DMS79 treated with DMSO at 0.1 percent for 48 hours (cell line): ENCODE results near the gene TBC1D7.

Source experiments
- DNase-seq: peaks from one replicate; lab custom pipeline; 2025; lab: John Stamatoyannopoulos, UW

TBC1D7 gene

DNA sequence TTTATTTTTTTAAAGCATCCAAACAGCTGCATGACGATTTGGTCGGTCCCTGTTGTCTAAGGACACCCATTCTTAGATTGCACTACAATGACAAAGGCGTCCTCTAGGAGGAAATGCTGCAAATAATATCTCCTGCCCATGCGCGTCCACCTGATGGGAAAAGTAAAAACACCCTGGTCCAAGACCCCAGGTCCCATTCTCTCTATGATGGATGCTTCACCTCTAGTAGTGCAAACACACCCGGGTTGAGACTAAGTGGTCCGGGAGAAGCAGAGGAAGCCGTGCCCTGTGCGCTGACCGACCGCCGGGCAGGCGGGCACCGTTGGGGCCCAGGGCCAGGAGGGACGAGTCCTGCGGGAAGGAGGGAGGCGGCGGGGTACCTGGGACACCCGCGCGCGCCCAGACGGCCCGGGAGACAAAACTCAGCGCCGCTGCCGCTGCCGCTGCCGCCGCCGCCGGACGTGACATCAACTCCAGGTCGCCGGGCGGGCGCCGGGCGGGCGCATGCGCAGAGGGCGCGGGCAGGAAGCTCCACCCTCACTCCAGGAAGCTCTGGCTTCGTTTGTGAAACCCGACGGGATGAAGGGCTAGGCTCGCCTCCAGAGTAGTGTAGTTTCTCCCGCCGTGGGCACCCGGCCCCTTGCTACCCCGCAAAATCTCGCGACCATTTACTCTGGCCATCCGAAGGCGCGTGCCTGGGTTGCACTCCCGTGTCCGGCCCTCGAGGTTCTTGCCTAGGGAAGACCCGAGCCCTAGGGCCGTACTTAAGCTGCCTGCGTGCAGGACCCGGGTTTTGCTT, at the start of gene TBC1D7:
Gene TBC1D7, minus strand, starts transcription at position 462 of the 799 bp plus-strand sequence. CDS start 1,639 bp downstream, outside the sequence.
- peak; percentile 62 for DNase-seq

DNA sequence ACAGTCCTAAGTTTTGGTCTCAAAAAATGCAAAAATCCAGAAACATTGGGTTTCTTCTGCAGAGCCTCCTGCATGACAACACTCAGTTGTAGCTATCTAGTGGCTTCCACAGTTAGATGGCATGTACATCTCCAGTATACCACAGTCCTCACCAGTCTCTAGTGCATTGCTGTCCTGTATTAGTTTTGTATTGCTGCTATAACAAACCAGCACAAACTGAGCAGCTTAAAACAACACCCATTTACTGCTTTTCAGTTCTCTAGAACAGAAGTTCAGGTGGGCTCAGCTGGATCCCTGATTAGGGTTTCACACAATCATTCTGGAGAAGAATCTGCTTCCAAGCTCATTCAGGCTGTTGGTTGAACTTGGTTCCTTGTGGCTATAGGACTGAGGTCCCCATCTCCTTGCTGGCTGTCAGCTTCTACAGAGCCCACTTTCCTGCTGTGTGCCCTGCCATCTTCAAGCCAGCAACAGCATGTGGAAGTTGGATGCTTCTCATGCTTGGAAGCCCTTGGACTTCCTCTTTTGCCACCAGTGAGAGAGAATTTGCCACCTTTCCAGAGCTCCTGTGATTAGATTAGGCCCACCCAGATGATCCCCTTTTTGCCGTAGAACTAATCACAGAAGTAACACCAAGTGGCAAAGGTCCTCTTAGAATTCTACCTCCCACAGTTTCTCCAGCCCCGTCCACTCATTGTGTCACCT, 48.9 kb upstream of the TBC1D7 start:
- no peak for DNase-seq

DNA sequence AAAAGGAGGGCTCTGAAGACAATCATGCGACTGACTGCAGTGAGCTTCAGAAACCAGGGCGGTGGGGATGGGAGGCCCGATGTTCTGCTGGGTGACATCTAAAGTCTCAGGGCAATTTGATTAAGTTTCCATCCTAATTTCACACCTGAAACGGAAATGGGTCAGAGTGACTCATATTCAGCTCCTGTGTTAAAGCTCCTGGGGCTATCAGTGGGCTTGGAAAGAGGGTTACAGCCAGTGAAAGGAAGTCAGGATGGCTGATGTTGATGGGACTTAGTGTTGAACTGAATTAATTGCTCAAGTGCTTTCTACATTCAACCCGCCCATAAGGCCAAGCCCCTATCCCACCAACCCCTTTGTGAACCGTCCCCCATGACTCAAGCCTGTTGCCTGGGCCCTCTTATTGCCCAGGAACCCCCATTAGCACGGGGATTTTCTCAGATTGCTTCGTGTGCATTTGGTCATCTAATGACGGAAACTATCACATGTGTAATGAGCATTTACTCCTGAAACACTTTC, 47.1 kb upstream of the TBC1D7 start:
- DNase-seq = no peak

DNA sequence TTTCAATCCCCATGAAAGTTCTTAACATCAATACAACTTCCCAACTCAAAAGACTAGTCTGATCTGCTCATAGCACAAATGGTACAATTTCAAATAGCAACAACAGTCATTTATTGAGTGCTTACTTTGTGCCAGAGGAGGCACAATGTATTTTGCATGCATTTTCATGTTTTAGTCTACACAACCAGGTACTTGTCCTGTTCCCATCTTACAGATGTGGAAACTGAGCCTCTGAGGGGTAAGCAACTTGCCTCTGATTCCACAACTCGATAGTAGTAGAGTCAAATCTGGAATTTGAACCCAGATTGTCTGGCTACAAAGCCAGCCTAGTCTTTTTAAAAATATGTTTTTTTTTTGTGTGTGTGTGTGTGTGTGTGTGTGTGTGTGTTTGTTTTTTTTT, 45.6 kb upstream of the TBC1D7 start:
- no peak for DNase-seq

DNA sequence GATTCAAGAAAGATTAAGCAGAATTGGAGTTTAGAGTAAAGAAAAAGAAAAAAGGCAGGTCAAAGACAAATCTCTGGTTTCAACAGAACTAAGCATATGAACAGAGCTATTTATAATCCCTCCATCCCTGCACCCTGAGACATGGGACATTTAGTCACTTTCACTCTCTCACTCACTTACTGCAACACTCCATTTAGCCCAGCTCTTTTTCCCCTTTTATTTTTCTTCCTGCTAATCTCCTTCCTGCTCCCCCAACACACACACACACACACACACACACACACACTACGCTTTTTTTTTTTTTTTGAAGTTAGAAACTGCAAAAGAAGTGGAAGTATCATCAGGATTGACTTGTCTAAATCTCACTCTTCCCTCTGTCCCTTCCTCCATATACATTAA, 45.1 kb upstream of the TBC1D7 start:
- no peak for DNase-seq

DNA sequence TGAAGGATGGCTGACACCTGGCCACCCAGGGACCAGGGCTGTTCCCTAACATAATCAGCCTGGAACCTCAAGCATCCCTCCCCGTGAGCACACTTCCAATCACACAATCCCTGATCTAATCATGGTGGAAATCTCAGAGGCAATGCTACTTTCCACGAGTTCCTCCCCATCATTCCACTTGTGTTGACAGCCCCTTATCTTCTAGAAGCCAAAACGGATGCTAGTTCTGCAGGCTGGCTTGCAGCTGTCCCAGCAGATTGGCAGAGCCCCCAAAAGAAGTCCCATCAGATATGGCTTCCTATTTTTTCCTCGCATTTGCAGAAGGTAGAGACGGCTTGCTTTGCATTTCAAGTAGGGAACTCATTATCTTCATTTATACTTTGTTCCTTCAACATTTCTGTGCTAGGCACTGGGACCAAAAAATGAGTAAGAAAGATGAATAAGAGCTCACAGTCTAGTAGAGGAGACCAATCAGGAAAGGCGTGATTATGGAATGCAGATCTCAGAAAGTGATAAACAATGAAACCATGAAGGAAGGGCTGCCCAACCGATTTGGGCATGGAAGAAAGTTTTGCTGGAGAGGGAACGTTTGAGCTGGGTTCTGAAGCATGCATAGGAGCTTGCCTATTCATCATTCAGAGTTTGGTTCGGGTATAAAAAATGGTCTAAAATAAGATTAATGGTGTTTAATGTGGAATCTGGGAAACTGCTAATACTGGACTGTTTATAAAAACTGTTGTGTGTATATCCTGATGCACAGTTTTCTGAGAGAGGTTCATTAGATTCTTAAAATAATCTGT, 44.6 kb upstream of the TBC1D7 start:
- DNase-seq = no peak

DNA sequence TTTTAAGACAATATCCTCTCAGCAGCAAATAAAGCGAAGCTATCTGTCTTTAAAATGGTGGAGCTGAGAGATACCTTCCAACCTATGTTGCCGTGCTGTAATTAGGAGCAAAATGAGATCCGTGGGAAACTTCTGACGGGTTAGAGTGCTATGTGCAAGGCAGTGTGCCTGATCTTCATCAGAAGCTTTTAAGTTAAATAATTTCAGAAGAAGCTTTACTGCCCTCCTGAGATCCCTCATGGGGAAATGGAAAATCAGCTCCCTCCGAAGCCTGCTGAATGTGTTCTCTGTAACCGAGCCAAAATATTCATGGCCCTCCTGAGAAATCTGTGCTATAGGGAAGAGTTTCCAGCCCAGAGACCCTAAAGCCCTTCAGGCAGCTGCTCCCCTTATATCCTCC, 43.7 kb upstream of the TBC1D7 start:
- DNase-seq = no peak

DNA sequence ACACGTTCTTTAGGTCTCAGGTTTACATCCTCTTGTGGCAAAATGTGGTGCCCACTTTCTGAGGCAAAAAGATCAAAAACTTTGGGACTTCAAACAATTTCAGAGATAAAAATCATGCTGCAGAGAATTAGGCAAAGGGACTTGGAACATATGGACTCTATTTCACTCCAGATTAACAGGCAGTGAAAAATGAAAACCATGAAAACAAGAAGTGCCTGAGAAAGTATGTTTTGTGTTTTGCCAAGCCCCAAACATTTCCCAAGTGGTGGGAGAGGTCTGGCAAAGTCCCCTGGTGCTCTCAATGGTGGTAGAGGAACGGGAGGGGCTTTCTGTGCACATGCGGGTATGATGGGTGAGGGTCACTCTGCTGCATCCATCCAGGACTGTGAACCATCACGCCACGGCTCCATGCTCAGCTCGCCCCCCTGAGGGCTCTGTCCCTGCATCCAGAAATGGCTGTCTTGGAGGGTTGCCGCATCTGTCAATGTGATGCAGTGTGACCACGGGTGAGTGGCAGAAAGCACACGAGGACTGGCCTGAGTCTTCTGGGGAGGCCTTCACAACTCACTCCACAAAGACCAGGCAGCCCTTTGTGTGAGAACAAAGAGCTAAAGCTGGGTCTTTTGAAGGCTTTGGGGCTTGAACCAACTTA, 43.2 kb upstream of the TBC1D7 start:
- DNase-seq = no peak

DNA sequence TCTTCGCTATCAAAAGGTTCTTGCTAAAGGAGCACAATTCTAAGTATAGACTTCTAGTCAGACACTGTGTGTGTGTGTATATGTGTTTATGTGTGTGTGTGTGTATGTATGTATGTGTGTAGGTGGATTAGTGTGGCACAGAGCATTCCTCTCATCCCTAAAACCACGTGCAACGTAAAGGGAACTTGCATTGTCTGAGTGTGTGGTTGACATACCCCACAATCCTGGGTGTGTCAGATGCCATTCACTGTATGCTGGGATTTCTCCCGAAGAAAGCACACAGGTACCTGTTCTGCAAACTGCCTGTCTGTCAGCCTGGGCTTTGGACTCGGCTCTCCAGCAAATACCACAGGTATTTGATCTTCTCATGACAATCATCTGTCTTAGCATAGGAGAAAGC, 42.3 kb upstream of the TBC1D7 start:
- DNase-seq = no peak

DNA sequence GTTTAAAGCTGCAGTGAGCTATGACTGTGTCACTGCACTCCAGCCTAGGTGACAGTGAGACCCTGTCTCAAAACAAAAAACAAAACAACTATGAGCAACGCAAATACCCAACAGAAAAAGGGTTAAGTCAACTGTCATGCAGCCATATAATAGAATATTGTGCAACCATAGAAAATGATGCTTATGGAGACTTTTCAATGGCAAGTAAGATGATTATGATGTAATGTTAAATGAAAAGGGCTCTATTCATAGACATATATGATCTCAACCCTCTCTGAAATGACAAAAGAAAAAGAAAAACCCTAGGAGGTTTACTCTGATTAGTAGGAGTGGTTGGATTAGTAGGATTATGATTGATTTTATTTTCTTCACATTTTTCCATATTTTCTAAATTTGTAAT, 41.3 kb upstream of the TBC1D7 start:
- DNase-seq = no peak

DNA sequence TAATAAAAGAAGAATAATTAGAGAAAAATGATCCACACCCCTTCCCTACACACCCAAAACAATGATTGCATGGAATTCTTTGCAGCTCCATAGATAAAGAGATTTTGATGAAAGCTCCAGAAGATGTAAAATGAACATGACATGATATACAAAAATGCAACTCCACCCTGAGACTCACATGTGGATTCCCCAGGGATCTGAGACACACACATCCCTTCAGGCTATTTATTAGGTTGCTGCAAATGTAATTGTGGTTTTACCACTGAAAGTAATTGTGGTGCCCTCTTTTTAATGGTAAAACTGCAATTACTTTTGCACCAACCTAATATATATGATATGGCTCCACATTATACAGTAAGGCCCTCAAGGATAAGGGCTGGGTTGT, 40.4 kb upstream of the TBC1D7 start:
- DNase-seq = no peak

DNA sequence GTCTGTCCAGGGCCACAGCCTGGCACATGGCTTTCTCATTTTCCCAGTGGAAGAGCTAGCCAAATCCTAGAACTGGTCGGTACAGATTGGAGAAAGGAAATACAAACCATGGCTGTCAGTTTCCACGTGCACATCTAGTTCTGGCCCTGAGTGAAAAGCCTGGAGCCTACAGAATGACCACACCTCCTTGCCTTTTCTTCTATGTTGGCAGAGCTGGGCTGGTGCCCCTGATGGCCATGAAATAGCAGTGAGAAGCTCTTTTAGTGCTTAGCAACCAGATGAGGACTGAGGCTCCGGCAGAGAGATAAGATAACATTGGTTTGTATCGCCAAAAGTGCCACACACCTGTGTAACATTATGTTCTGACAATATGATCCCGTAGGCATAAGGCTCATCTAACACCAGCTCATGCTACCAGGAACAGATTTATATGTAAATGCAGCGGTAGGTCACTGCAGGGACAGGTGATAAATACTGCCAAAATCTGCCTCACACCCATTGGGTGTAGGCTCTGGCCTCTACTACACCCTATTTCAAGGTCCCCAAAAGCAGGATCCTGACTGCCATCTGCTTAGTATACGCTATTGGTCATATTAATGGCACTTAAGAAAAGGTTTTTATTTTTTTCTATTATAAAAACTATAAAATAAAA, 39.9 kb upstream of the TBC1D7 start:
- DNase-seq = no peak

DNA sequence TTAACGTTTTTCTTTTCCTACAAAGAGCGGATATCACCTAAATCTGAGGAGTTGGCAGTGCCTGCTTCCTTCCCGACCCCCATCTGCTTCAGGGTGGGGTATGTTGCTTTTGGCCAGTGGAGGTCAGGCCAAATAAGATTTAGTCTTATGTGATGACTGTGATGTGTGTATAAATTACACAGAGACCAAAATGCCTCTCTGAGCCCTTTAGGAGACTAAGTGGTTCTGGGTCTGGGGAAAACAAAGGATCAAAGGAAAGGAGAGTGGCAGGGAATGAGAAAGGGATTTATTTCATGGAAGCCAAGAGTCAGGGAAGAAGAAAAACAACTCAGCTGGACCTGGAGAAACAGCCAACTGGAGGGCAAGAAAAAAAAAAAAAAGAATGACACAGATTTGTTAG, 39.1 kb upstream of the TBC1D7 start:
- no peak for DNase-seq

DNA sequence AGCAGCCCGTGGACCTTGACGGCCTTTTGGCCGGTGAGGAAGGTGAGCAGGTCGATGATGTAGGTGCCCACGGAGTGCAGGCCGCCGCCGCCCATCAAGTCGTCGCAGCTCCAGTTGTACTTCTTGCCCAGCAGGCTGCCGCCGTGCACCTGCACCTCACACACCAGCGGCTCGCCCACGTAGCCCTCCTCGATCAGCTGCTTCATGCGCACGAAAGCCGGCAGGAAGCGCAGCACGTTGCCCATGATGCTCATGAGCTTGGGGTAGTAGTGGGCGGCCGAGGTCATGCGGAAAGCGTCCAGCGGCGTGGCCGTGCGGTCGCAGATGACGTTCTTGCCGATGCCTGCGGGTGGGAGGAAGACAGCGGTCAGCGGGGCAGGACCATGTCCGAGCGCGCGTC, 37.0 kb upstream of the TBC1D7 start:
- no peak for DNase-seq

DNA sequence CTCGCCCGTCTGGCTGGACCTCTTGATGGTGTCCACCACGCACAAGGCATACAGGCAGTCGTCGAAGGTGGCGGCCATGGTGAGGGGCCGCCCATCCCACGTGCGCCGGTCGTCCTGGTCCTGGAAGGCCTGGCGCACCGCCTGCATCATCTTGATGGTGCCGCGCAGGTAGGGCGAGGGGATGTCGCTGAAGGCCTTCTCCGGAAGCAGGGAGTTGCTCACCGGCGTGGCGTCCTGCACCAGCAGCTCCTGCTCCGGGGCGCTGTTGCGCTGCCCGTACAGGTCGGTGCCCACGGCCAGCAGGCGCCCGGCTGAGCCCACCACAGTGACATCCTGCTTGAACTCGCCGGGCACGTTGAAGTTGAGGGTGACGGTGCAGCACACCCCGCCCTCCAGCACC, 36.5 kb upstream of the TBC1D7 start:
- DNase-seq = no peak

DNA sequence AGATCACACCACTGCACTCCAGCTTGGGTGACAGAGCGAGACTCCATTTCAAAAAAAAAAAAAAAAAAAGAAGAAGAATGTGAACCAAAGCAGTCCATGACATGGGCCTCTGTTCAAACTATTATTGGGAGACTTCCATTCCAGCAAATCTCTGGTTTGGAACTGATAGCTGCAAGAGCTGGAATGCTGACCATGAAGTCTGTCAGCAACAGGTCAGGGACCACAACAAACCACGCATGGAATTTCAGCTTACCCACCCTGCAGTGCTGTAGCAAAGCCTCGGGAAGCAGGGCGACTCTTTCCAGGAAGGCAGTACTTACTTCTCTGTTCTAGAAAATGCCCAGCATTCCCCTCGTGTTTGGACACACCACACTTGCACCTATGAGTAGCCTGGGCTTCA, 34.1 kb upstream of the TBC1D7 start:
- no peak for DNase-seq

DNA sequence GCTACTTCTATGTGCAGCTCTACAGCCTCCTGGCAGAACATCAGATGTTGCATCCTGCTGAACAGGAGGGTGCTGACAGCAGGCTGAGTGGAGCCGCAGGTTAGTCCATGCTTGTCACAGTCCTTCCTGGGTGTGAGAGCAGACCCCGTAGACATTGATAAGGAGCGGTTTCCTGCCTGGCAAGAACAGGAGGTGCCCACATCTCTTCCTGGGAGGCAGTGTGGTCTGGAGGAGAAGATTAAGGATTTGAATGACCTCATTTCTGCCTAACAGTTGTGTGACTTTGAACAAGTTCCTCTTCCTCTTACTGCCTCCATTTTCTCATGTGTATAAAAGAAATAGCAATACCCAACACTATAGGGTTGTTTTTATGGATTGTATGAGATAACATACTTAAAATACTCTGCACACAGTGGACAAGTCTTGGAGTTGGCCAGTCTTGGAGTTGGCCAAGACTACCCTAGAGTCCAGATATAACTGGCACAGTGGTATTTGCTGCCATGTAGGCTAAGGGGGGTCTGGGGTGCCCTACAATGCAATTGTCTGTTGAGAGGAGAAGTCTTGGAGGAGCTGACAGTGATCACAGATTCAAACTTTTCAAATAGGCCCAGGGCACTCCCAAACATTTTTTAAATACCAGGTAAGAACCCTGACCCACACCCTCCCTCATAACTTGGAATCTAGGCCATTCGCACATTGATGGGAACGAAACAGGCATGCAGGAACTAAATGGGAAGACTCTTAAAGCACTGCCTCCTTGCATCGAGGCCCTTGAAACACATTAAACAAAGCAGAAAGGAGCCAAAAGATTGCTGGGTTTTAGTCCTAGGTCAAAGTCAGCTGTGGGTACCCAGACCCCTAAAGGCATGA, 32.6 kb upstream of the TBC1D7 start:
- DNase-seq = no peak

DNA sequence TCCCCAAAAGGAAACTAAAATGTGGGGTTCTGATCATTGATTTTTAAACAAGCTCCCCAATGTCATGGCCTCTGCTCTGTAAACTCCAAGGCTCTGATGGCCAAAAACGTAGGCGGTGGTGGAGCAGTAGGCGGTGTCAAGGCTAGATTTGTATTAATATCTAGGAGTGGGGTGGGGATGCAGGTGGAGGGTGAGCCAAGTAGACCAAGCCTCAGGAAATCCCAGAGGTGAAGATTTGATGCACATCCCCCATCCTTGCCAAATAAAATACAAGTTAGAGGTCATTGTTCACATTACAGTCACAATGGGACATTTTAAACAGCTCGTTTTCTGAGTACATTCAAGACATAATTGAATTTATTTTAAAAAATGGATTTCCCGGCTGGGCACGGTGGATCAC, 30.9 kb upstream of the TBC1D7 start:
- no peak for DNase-seq

DNA sequence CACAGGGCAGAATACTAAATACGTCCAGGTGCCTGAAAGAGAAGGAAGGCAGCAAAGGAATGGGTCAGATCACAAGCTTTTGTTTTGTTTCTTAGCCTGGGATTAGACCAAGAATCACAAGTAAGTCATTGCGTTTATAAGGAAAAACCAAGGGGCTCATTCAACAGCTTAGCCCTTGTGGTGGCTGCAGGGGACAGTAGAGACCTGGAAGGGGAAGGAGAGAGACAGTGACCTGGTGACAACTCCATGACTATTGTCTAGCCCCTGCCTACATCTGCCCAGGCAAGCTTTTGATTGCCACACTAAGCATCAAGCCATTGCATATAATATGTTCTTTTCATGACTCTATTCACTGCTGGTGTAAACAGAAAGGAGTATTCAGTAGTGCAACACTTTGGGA, 30.2 kb upstream of the TBC1D7 start:
- DNase-seq = no peak

DNA sequence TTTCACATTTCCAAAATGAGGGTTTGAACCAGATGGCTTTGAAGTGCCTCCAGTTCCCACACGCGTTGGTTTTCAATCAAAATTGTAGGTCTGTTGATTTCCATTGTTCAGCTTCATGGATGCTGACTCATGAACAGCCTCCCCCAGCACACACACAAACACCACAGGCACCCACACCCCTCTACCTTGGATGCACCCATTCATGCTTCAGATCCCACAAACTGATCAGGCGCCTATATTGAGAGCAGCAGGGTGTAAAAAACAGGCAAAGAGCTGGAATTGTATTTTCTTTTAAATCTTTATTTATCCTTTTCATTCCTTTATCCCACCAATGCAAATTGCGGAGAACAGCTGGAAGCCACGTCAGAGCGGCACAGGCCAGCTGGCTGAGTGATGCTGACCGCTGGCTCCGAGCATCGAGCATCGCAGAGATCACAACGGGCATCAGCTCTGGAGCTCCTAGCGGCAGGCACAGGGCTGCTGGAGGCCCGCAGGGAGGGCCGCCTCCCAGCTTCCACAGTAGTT, 29.3 kb upstream of the TBC1D7 start:
- DNase-seq = no peak
